Stomach (tissue), 4 donors: Measurements from ENCODE around the gene CXADR.

Experiments used
- CTCF ChIP-seq, 7 experiments: fragments of 450-650 bp in 4 of 7; fragments of 200-600 bp in 3 of 7; sonication (generic) in 3 of 7; IDR thresholded peaks; one replicate each; pipeline ENCODE4 v1.5.1; 2016 to 2019; ENCODE audit warnings: antibody characterized with exemption in 7 of 7, control low read depth in 2 of 7, mild to moderate bottlenecking in 1 of 7
- POLR2AphosphoS5 ChIP-seq, 3 donors: sonication (generic); formaldehyde crosslinking; IDR thresholded peaks; one replicate each; pipeline ENCODE4 v1.6.1; 2016; ENCODE audit warnings: antibody characterized with exemption in 3 of 3

- TF ChIP-seq CTCF (IDR thresholded peaks at IDR 0.05) (no peak), POLR2AphosphoS5 (IDR thresholded peaks at IDR 0.05) (no peak)
These were observed 1.4 kb downstream of the CXADR start for GRCh38 chr21:17514124-17514845.
